ENCODE results near the gene USP9X. TPM values are rescaled to one million over a fixed set of nuclear protein-coding genes. Genes with fewer than 3 reads are reported as not detected.

Gene USP9X
- total and polyA plus RNA-seq, 2 of the 8 experiments (the other 6 are each of a cell fraction or from before 2014, with no cell fraction given), result 79.2 to 300 TPM

- Histone ChIP-seq H2BK120ac (replicated peaks; ENCODE audit: low read depth, low read length) (no peak overlapping the region), H3K79me2 (ENCODE audit: control insufficient read depth in 1 of 2, insufficient read depth in 2 of 2, low read length in 2 of 2) (no peaks in the 10 kb centered on the region), H4K91ac (replicated peaks; ENCODE audit: insufficient read length, low read length) (no peak overlapping the region), H2BK20ac (ENCODE audit: low read length) (no peak overlapping the region), H3K23me2 (ENCODE audit: low read depth, low read length) (no peaks in the 10 kb centered on the region), H2BK5ac (ENCODE audit: low read depth, low read length) (no peak overlapping the region), H2BK15ac (ENCODE audit: low read length) (no peak overlapping the region), H3K27me3 (replicated peaks in 1 of 4; ENCODE audit: control insufficient read depth in 3 of 4, extremely low read depth in 1 of 4, insufficient read depth in 3 of 4, low read length in 3 of 4) (no peaks in the 10 kb centered on the region), H3K18ac (ENCODE audit: extremely low read depth, low read length) (no peak overlapping the region), H3K27ac (ENCODE audit: low read depth, low read length) (no peak overlapping the region), H3K9ac (replicated peaks in 1 of 4; ENCODE audit: extremely low read depth in 1 of 4, low read depth in 3 of 4, low read length in 3 of 4) (no peak overlapping the region), H3K4ac (replicated peaks; ENCODE audit: insufficient read length, low read depth, low read length) (no peak overlapping the region), H3K4me2 (ENCODE audit: insufficient read depth in 1 of 2, low read depth in 2 of 2, low read length in 2 of 2) (no peak overlapping the region), H3K79me1 (ENCODE audit: low read depth, low read length) (no peaks in the 10 kb centered on the region), H3K14ac (ENCODE audit: insufficient read length) (no peak overlapping the region), H2BK12ac (ENCODE audit: low read depth, low read length) (no peak overlapping the region), H3K56ac (replicated peaks; ENCODE audit: insufficient read length, low read depth, low read length) (no peak overlapping the region), H3K36me3 (ENCODE audit: control insufficient read depth in 2 of 4, insufficient read depth in 4 of 4, low read length in 3 of 4) (peaks cover 2 to 86% (median 21%) of the 10 kb centered on the region in 4 experiments), H3K23ac (ENCODE audit: insufficient read length) (no peak overlapping the region), H3K9me3 (ENCODE audit: insufficient read depth in 2 of 2, low read depth in 1 of 2, low read length in 1 of 2) (no peaks in the 10 kb centered on the region), H3K4me3 (ENCODE audit: extremely low read depth in 1 of 4, insufficient read depth in 2 of 4, low read depth in 3 of 4, low read length in 4 of 4) (no peak overlapping the region), H4K5ac (ENCODE audit: insufficient read length, low read depth, low read length) (no peak overlapping the region), H4K8ac (ENCODE audit: extremely low read depth, insufficient read depth, low read length) (no peak overlapping the region), H4K20me1 (replicated peaks in 1 of 2; ENCODE audit: control insufficient read depth in 1 of 2, insufficient read depth in 2 of 2, low read length in 2 of 2) (no peaks in the 10 kb centered on the region), H3K4me1 (replicated peaks in 1 of 4; ENCODE audit: control insufficient read depth in 3 of 4, insufficient read depth in 4 of 4, low read length in 3 of 4) (no peaks in the 10 kb centered on the region), H2AFZ (ENCODE audit: low read length) (no peak overlapping the region), H2AK5ac (ENCODE audit: low read depth, low read length) (no peak overlapping the region)
- TF ChIP-seq CREB1 (IDR thresholded peaks at IDR 0.05) (no peak), HDAC2 (IDR thresholded peaks at IDR 0.05; ENCODE audit: borderline replicate concordance in 1 of 2, low read depth in 2 of 2, low read length in 2 of 2) (no peak), KDM1A (IDR thresholded peaks at IDR 0.05; ENCODE audit: borderline replicate concordance, low read length) (no peak), SAP30 (IDR thresholded peaks at IDR 0.05; ENCODE audit: insufficient read depth, insufficient replicate concordance, low read length) (no peak), SUZ12 (IDR thresholded peaks at IDR 0.05; ENCODE audit: low read length) (no peak)
- FAIRE-seq (no peak), DNase-seq (ENCODE audit: low read depth in 1 of 2, low spot score in 2 of 2) (no peak)
- WGBS, 2 experiments (ENCODE audit: extremely low coverage in 1 of 2, insufficient coverage in 1 of 2, insufficient read length in 1 of 2, insufficient replicate concordance in 2 of 2, low coverage in 1 of 2, low lambda C conversion rate in 2 of 2, missing lambda C conversion rate in 1 of 2), result 100% methylated on average over 1 of the region's 1 CpG; no CpG with 5 or more reads in 1 of the 2 experiments
- CTCF ChIA-PET (ENCODE audit: partially characterized antibody), result no interaction called here
- POLR2A ChIA-PET (ENCODE audit: partially characterized antibody), result no interaction called here
These were observed 124.6 kb downstream of the USP9X start for GRCh38 chrX:41209853-41210252.

Measured in H1 (cell line).